Measurements from ENCODE around the gene KRT5.

KRT5 gene

GRCh38 chr12:52519826-52520662 is at the start of gene KRT5:
Gene KRT5 (minus strand): TSS chr12:52520394. CDS start chr12:52520296, 98 bp downstream.
- no peak for DNase-seq

- no peak for DNase-seq
These were observed 47.9 kb upstream of the KRT5 start for GRCh38 chr12:52568111-52568510.

GRCh38 chr12:52566847-52567291 is 46.7 kb upstream of the KRT5 start:
- peak; percentile 13 for DNase-seq

GRCh38 chr12:52564582-52564981 is 44.4 kb upstream of the KRT5 start:
- DNase-seq, result no peak

- DNase-seq, result no peak
These were observed 41.8 kb upstream of the KRT5 start for GRCh38 chr12:52561880-52562449.

- DNase-seq, result no peak
These were observed 39.8 kb upstream of the KRT5 start for GRCh38 chr12:52559979-52560378.

GRCh38 chr12:52558781-52559445 is 38.7 kb upstream of the KRT5 start:
- DNase-seq, result no peak

GRCh38 chr12:52557476-52557875 is 37.3 kb upstream of the KRT5 start:
- no peak for DNase-seq

- DNase-seq, result no peak
These were observed 35.4 kb upstream of the KRT5 start for GRCh38 chr12:52555577-52555976.

GRCh38 chr12:52552681-52553195 is 32.5 kb upstream of the KRT5 start, which contains the start of gene KRT71:
Gene KRT71 (minus strand): TSS chr12:52553145. CDS start chr12:52553077, 68 bp downstream.
- no peak for DNase-seq

- no peak for DNase-seq
These were observed 31.9 kb upstream of the KRT5 start for GRCh38 chr12:52552055-52552454.

GRCh38 chr12:52551216-52551865 is 31.1 kb upstream of the KRT5 start:
- no peak for DNase-seq

- no peak for DNase-seq
These were observed 25.9 kb upstream of the KRT5 start for GRCh38 chr12:52546126-52546525.

GRCh38 chr12:52543985-52544883 is 24.0 kb upstream of the KRT5 start:
- DNase-seq, result no peak

GRCh38 chr12:52542785-52543318 is 22.7 kb upstream of the KRT5 start:
- no peak for DNase-seq

GRCh38 chr12:52542157-52542556 is 22.0 kb upstream of the KRT5 start:
- DNase-seq, result no peak

GRCh38 chr12:52541709-52542108 is 21.5 kb upstream of the KRT5 start:
- no peak for DNase-seq

- DNase-seq, result no peak
These were observed 20.3 kb upstream of the KRT5 start for GRCh38 chr12:52540531-52540930.

- DNase-seq, result no peak
These were observed 19.6 kb upstream of the KRT5 start for GRCh38 chr12:52539821-52540173.

GRCh38 chr12:52539083-52539820 is 19.1 kb upstream of the KRT5 start:
- DNase-seq, result no peak

- DNase-seq, result no peak
These were observed 16.9 kb upstream of the KRT5 start for GRCh38 chr12:52537101-52537500.

All from activated CD4-positive, alpha-beta T cell treated with anti-CD3 and anti-CD28 coated beads for 1 hour (primary cell).